ENCODE measurements around the gene PPP1R13B. TPM values are rescaled to one million over a fixed set of nuclear protein-coding genes. Genes with fewer than 3 reads are reported as not detected.
"Not testable (repeated sequence)": the region's sequence is repeated elsewhere in the genome, so short reads cannot be mapped to it uniquely, and the experiment has no call there.

PPP1R13B gene, protein sequence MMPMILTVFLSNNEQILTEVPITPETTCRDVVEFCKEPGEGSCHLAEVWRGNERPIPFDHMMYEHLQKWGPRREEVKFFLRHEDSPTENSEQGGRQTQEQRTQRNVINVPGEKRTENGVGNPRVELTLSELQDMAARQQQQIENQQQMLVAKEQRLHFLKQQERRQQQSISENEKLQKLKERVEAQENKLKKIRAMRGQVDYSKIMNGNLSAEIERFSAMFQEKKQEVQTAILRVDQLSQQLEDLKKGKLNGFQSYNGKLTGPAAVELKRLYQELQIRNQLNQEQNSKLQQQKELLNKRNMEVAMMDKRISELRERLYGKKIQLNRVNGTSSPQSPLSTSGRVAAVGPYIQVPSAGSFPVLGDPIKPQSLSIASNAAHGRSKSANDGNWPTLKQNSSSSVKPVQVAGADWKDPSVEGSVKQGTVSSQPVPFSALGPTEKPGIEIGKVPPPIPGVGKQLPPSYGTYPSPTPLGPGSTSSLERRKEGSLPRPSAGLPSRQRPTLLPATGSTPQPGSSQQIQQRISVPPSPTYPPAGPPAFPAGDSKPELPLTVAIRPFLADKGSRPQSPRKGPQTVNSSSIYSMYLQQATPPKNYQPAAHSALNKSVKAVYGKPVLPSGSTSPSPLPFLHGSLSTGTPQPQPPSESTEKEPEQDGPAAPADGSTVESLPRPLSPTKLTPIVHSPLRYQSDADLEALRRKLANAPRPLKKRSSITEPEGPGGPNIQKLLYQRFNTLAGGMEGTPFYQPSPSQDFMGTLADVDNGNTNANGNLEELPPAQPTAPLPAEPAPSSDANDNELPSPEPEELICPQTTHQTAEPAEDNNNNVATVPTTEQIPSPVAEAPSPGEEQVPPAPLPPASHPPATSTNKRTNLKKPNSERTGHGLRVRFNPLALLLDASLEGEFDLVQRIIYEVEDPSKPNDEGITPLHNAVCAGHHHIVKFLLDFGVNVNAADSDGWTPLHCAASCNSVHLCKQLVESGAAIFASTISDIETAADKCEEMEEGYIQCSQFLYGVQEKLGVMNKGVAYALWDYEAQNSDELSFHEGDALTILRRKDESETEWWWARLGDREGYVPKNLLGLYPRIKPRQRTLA
- total RNA-seq (2014; rRNA removed; shearing (Covaris generic); ENCODE audit: low replicate concordance), result 2.4 and 5.6 TPM in 2 replicates

DNA sequence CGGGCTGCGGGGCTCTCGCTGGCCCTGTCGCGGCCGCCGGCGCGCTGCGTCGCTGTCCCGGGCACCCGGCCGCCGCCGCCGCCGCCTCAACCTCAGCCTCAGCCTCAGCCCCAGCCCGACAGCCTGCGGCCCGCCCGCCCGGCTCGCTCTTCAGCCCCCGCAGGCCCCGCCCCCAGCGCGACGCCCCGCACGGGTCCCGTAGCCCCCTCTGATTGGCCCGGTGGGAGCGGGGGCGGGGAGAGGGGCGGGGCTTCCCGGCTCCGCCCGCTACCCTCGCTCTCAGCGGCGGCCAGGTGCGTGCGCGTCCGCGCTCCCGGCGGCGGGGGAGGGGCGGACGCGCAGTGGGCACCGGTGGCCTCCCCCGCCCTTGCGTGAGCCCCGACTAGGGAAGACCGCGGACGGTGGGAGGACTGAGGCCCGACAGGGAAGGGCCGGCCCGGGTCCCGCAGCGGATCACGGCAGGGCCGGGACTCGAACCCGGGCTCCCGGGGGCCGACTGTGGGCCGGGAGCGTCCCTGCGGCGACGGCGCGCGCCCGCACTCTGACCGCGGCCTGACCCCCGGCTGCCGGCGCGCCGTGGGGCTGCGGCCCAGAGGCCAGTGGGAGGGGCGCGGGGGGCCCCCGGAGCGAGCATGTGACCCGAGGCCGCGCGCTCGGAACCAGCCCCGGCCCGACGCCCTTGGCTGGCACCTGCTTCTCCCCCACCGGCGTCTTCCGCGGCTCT, at the start of gene PPP1R13B:
PPP1R13B (minus strand) TSS at position 125 of the 724 bp plus-strand sequence. CDS start 268 bp downstream, outside the sequence.
- H3K36me3 ChIP-seq, result no peaks in the 10 kb centered on the region
- H3K9me3 ChIP-seq, result no peaks in the 10 kb centered on the region
- DNase-seq, result peak; percentile 85
- no peaks in the 10 kb centered on the region for H3K27me3 ChIP-seq
- H3K4me3 ChIP-seq, result peak within 1 kb of the TSS; percentile 56

DNA sequence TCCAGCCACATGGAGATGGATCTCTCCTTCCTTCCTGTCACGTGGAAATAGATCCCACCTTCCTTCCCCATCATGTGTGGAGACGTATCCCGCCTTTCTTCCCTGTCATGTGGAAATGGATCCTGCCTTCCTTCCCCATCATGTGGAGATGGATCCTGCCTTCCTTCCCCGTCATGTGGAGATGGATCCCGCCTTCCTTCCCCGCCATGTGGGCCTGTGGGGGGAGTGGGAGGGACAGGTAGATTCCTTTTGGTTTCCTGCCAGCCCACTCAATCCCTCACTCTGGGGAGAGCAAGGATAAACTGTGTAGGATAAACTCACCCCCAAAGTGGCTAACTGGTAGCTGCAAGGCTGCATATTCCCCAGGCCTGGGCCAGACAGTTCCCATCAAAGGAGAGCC, 49.2 kb upstream of the PPP1R13B start:
- Histone ChIP-seq H3K9me3 (no peaks in the 10 kb centered on the region), H3K4me3 (no peak overlapping the region), H3K27me3 (no peaks in the 10 kb centered on the region), H3K36me3 (no peaks in the 10 kb centered on the region)
- no peak for DNase-seq

DNA sequence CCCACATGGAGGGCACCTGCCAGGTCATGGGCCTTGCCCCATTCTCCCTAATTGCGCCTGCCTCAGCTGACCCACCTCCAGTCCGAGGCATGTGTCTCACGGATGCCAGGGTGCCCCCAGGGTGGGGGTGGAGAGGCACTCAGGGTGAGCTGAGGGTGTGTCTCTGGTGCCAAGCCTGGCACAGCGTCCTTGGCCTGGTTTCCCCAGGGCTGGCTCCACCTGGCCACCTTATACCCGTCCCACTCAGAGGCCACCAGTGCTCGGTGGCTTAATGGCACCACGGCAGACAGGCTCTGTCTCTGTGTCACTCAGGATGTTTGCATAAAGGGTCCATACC, 47.3 kb upstream of the PPP1R13B start:
- no peaks in the 10 kb centered on the region for H3K36me3 ChIP-seq
- H3K27me3 ChIP-seq, result no peaks in the 10 kb centered on the region
- DNase-seq, result no peak
- H3K9me3 ChIP-seq, result no peaks in the 10 kb centered on the region
- no peak overlapping the region for H3K4me3 ChIP-seq

DNA sequence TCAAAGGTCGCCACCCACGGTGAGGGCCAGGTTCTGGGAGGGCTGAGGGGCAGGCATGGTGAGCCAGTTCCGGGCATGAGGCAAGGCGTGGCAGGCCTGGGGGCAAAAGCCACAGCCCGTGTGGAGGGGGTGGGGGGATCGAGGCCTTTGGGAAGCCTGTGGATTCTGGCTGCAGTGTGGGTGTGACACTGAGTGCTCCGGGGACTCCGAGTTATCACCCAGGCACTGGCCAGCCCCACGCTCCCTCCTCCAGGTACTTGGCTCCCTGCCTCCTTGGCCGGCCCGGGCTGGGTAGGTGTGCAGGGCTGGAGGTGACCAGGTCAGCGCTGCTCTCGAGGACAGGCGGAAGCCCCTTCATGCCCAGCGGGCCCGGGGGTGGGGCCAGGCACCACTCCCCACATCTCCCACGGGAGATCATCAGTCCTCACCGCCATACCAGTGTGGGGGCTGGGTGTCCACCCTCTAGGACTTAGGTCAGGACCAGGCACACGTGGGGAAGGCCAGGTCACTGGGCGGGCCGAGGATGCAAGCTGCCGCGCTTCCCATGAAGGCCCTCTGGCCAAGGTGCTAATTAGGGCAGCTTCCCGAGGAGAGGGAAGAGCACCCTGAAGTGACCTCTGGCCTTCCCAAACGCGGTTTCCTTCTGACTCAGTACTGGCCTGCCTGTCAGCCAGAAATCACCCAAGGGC, 46.8 kb upstream of the PPP1R13B start:
- DNase-seq, result no peak
- H3K9me3 ChIP-seq, result no peaks in the 10 kb centered on the region
- no peaks in the 10 kb centered on the region for H3K27me3 ChIP-seq
- no peaks in the 10 kb centered on the region for H3K36me3 ChIP-seq
- no peak overlapping the region for H3K4me3 ChIP-seq

DNA sequence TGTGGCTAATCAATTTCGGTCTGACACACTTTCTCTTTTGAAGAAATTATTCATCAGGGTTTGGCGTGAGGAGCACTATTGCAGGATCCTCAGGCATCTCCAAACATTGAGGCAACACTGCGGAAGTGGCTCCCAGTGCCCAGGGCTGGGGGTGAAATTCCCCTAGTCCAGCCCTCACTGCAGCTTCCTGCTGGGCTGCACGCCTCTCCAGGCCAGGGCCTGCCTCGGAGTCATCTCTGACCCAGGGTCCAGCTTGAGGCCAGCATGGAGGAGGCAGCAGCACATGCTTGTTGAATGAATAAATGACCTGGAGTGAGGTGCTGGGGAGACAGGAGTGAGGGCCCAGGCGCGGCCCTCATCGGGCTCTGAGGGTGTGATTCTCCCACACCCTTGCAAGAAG, 44.9 kb upstream of the PPP1R13B start:
- no peak overlapping the region for H3K4me3 ChIP-seq
- no peaks in the 10 kb centered on the region for H3K27me3 ChIP-seq
- no peaks in the 10 kb centered on the region for H3K9me3 ChIP-seq
- no peak for DNase-seq
- H3K36me3 ChIP-seq, result no peaks in the 10 kb centered on the region

DNA sequence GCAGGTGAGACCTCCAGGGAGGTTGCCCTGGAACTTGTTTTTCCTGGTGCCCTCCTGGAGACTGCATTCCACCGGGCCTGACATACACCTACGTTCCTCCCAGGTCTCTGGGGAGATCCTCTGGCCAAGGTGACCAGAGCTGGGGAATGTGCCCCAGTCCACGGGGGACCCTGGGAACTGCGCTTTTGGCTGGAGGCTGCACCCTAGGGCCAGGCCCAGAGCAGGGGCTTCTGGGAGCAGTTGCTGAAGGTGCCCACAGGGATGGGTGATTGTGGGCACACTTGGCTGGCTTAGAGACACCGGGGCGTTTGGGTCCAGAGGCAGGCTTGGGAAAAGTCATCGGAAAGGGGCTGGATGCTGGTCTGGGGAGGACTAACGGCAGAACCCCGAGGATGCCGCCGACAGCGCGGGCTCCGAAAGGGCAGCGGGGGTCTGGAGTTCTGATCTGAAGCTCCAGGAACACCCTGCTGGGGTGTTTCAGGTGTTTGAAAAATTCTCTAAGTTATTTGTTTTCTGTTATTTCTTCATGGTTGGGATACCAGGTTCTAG, 44.4 kb upstream of the PPP1R13B start:
- no peaks in the 10 kb centered on the region for H3K9me3 ChIP-seq
- DNase-seq, result no peak
- H3K4me3 ChIP-seq, result no peak overlapping the region
- no peaks in the 10 kb centered on the region for H3K27me3 ChIP-seq
- H3K36me3 ChIP-seq, result no peaks in the 10 kb centered on the region

DNA sequence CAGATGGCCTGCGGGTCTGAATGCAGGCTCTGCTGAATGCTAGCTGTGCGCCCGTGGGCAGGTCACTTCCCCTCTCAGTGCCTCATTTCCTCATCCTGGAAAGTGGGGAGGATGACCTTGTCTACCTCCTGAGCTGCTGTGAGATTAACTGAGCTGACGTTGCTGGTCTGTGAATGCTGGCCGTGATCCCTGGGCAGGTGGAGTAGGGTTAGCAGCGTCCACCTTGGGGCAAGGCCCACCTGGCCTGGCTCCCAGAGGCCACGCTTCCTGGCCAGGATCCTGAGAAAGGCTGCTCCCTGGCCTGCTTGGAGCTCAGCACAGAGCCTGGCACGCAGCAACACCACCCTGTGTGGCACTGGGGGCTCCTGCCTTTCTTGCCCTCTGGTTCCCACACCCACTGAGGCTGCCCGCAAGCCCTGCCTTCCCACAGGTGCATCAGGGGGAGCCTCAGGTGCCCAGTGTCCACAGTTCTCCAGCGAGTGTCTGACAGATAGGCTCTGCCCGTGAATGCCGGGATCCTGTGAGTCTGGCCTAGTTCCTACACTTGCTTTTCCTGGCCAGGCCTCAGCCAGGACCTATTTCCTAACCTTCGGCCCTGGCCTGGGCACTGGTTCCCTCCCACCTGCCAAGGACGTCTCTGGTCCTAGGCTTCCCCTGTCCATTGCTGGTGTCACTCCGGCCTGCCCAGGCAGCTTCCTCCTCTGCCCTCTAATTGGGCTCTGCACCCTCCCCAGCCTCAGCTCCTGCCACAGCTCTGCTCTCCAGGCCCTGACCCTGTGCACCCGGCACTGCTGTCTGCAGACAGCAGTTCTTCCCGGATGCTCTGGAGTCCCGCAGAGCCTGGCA, 43.7 kb upstream of the PPP1R13B start:
- no peak for DNase-seq
- Histone ChIP-seq H3K4me3 (no peak overlapping the region), H3K27me3 (no peaks in the 10 kb centered on the region), H3K9me3 (no peaks in the 10 kb centered on the region), H3K36me3 (no peaks in the 10 kb centered on the region)

DNA sequence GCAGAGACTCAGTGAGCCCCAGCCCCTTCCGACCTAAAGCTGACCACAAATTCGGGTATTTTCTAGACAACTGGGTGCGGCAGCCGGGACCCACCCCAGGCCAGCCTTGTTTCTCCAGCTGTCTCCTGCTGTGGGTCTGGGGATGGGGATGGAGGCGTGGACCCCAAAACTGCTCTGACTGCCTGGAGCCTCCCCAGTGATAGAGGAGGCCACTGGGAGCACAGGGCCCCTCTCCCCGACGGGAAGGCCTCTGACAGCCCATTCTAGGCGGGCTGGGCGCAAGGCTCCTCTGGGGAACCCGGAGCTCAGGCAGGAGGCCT, 42.6 kb upstream of the PPP1R13B start:
- Histone ChIP-seq H3K27me3 (no peaks in the 10 kb centered on the region), H3K4me3 (no peak overlapping the region), H3K9me3 (no peaks in the 10 kb centered on the region), H3K36me3 (no peaks in the 10 kb centered on the region)
- no peak for DNase-seq

DNA sequence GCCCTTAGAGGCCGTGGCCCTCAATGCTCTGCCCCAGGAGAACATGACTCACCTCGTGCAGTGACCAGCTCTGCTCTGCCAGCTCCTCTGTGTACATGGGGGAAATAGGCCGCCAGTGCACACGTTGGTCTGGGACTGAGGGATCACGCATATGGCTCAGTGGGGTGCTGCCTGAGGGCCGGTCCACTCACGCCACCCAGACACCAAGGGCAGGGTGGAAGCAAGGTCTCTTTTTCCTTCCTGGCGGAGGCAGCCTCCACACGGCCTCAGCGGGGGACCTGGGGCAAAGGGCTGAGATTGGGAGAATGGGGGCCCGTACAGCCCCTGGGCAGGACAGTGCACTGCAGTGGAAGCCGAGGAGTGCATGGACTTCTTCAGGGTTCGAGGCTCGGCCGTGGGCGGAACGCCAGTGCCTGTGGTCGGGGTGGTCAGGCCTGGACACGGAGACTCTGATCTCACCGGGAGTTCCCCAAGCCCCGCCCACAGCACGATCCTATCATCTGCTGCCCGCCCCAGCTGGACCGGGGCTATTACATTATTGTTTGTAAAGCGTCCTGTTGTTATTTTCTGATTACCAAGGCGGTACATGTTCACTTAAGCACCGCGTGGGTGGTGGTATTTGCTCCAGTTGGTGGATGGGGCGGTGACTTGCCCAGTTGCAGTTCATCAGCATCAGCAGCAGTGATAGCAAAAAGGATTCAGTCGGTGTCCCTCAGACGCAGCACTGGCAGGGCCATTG, 42.1 kb upstream of the PPP1R13B start:
- Histone ChIP-seq H3K36me3 (no peaks in the 10 kb centered on the region), H3K4me3 (no peak overlapping the region), H3K27me3 (no peaks in the 10 kb centered on the region), H3K9me3 (no peaks in the 10 kb centered on the region)
- peak; percentile 45 for DNase-seq

DNA sequence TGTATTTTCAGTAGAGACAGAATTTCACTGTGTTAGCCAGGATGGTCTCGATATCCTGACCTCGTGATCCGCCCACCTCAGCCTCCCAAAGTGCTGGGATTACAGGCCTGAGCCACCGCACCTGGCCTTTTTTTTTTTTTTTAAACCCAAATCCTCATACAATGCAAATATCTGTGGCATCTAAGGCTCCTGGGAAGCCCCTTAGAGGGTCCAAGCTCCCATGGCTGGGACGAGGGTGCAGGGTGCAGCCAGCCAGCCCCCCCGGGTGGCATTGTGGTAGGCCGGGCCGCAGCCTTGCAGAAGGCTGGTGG, 41.6 kb upstream of the PPP1R13B start:
- not testable (repeated sequence) for H3K27me3 ChIP-seq, DNase-seq, H3K36me3 ChIP-seq, H3K9me3 ChIP-seq, H3K4me3 ChIP-seq

DNA sequence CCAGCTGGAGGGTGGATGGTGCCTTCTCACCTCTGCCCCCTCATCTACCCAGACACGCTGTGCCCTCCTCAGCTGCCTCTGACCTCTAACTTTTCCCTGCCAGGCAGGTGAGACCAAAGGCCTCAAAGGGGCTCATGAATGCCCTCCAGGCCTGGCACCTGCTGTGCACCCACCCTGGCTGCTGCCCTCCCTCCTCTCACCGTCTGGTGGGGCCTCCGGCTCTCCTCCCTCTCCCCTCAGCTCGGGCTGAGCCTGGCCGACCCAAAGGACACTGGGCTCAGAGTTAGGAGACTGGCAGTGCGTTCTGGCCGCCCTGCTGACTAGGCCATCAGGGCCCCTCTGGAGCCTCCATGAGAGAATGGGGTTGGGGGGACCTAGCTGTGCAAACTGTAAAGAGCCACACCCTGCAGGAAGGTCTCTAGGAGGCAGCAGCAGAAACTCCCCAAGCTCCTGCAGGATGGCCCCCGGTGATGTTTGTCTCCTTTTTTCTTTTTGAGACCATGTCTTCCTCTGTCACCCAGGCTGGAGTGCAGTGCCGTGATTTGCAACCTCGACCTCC, 40.3 kb upstream of the PPP1R13B start:
- Histone ChIP-seq H3K36me3 (no peaks in the 10 kb centered on the region), H3K27me3 (no peaks in the 10 kb centered on the region), H3K4me3 (no peak overlapping the region), H3K9me3 (no peaks in the 10 kb centered on the region)
- no peak for DNase-seq

DNA sequence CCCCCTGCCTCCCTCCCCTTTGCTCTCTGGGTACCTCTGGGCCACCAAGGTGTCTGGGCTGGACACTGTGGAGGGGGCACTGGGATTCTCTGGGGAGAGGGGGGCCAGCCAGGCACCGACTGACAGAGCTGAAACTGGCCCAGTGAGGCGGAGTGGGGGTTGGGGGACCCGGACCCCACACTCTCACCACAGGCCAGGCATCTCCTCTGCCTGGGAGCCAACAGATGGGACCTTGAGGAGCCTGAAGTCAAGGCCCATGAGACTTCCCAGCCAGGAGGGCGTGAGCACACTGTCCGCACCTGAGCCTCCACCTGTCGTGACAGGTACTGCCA, 39.8 kb upstream of the PPP1R13B start:
- DNase-seq, result no peak
- H3K4me3 ChIP-seq, result no peak overlapping the region
- H3K27me3 ChIP-seq, result no peaks in the 10 kb centered on the region

DNA sequence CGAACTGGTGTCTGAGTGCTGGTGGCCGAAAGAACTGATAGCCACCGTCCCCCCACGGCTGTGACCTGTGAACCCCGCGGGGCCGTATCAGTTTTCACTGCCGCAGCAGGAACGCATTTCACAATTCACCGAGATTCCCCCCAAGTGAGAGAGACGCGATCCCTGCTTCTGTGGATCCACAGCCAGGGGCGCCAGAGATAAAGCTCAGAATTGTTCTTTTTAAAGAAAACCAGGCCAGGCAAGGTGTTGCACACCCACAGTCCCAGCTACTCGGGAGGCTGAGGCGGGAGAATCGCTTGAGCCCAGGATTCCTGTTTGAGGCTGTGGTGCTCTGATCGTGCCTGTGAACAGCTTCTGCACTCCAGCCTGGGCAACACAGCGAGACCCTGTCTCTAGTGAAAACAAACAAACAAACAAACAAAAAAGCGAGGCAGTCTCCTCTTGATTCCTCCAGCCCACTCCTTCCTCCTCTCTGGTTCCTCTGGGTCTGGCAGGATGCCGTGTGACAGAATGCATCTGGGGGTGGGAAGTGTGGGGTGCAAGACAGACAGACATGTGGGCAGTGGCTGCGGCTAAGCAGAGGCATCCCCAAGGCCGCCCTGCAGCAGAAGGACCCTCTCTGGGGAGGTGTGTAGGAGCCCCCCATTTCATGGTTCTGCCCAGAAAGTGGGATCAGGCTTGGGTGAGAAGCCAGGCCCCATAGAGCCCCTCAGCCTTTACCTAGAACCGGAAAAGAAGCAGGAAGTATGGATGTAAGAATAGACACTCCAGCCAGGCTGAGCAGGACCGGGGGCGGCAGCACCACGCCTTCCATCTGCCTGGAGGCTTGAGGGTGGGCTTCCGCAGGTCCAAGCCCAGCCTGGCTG, 39.2 kb upstream of the PPP1R13B start:
- no peaks in the 10 kb centered on the region for H3K36me3 ChIP-seq
- H3K27me3 ChIP-seq, result no peaks in the 10 kb centered on the region
- no peaks in the 10 kb centered on the region for H3K9me3 ChIP-seq
- no peak overlapping the region for H3K4me3 ChIP-seq
- no peak for DNase-seq

More for the DNA sequence above, 39.8 kb upstream of the PPP1R13B start:
- Histone ChIP-seq H3K36me3 (no peaks in the 10 kb centered on the region), H3K9me3 (no peaks in the 10 kb centered on the region)

DNA sequence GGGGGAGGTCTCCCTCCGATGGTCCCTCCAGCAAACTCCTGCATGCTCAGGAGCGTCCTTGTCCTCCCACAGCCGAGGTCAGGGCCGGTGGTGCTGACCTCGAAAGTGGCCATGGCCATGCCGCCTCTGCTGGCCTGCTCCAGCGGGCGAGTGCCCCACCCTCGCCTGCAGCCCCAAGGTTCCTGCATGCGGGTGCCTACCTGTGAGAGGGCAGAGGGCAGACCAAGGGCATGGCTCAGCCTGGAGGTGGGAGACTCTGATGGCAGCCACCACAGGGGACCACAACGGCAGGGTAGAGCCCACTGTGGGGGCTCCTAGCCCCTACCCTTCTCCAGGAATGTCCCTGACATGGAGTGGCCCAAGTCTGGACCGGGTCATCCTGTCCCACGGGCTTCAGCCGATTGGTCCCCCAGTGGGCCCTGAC, 38.1 kb upstream of the PPP1R13B start:
- H3K4me3 ChIP-seq, result no peak overlapping the region
- no peak for DNase-seq
- no peaks in the 10 kb centered on the region for H3K36me3 ChIP-seq
- H3K9me3 ChIP-seq, result no peaks in the 10 kb centered on the region
- no peaks in the 10 kb centered on the region for H3K27me3 ChIP-seq
